ENCODE data around the gene NPFF. TPM values are rescaled to one million over a fixed set of nuclear protein-coding genes. Genes with fewer than 3 reads are reported as not detected.
A peak's percentile ranks its signal among the peaks of the same experiment; 100 is the strongest.
"Not testable (repeated sequence)": the region's sequence is repeated elsewhere in the genome, so short reads cannot be mapped to it uniquely, and the experiment has no call there.

NPFF gene
- total RNA-seq, result not detected

DNA sequence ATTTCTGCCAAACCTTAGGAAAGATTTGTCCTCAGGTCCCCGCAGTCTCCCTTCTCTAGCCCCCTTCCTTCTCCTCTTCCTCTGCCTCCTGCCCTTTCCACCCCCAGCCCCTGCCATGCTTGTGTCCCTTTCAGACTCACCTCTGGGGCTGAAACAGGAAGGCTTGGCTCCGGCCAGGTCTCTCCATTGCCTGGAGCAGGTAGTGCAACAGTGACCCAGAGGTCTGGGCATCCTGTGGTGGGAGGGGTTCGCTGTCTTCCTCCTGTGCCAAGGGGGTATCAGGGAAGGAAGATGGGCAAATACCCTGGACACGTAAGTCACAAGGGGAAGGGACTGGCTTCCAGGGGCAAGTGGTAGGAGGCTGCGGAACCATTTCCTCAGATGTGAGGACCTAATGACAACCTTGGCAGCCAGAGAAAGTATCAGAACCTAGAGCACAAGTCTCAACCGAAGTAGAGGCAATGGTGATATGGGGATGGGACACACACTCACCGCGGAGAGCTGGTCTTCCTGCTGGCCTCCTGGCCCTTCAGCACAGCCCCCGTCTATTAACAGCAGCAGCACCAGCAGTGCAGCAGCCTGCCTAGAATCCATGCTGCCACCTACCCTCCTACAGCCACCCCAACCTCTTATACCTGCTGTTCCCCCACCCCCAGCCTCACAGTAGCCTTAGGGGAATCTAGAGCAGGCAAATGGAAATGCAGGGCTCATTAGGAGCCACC is at the start of gene NPFF:
TSS of gene NPFF (minus strand) at position 604 of the 722 bp plus-strand sequence. CDS start at position 594, 10 bp downstream.
- DNase-seq (ENCODE audit: low spot score), result no peak

GRCh38 chr12:53552361-53553327 is 45.4 kb upstream of the NPFF start:
- no peak for ATAC-seq (ENCODE audit: low FRiP score)
- TF ChIP-seq CTCF (IDR thresholded peaks at IDR 0.05), result no peak

More for the DNA sequence above, at the start of gene NPFF:
- no peak for ATAC-seq (ENCODE audit: low FRiP score)
- TF ChIP-seq CTCF (IDR thresholded peaks at IDR 0.05), result no peak

GRCh38 chr12:53551889-53552291 is 44.6 kb upstream of the NPFF start:
- no peak for ATAC-seq (ENCODE audit: low FRiP score)
- no peak for TF ChIP-seq CTCF (IDR thresholded peaks at IDR 0.05)

More at GRCh38 chr12:53552361-53553327, 45.4 kb upstream of the NPFF start:
- no peak for DNase-seq (ENCODE audit: low spot score)

DNA sequence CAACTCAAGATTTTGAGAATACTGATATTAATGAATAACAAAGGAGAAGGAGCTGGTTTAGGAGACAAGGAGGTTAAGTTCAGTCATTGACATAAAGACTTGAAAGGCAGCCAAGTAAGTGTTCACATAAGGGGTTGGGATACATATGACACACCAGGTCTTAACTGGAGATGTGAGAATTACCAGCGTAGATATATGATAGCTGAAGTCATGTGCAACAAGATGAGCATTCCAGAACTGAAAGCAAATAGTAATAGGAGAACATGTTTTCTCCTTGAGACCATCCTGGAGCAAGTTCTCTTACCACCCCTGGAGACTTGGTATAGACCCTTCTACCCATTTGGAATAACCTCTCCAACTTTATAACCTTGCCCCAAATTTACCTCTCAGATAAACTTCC is 43.3 kb upstream of the NPFF start:
- DNase-seq (ENCODE audit: low spot score) (no peak), ATAC-seq (ENCODE audit: low FRiP score) (no peak)
- TF ChIP-seq CTCF (IDR thresholded peaks at IDR 0.05), result no peak

More at GRCh38 chr12:53551889-53552291, 44.6 kb upstream of the NPFF start:
- DNase-seq (ENCODE audit: low spot score), result no peak

DNA sequence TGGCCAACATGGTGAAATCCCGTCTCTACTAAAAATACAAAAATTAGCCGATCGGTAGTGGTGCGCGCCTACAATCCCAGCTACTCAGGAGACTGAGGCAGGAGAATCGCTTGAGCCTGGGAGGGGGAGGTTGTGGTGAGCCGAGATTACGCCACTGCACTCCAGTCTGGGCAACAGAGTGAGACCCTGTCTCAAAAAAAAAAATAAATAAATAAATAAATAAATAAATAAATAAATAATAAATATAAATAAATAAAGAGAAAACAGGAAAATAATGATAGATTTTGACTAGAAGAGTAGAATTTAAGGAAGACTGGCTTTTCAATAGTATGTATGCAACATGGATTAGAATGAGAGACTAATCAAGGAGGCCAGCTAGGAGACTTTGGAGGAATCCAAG is 42.8 kb upstream of the NPFF start:
- ATAC-seq (ENCODE audit: low FRiP score), result not testable (repeated sequence)

GRCh38 chr12:53548354-53548753 is 41.1 kb upstream of the NPFF start:
- not testable (repeated sequence) for ATAC-seq (ENCODE audit: low FRiP score); DNase-seq (ENCODE audit: low spot score)

More for the DNA sequence above, 42.8 kb upstream of the NPFF start:
- DNase-seq (ENCODE audit: low spot score), result not testable (repeated sequence)

- ATAC-seq (ENCODE audit: low FRiP score) (peak; percentile 88), DNase-seq (ENCODE audit: low spot score) (no peak)
- TF ChIP-seq CTCF (IDR thresholded peaks at IDR 0.05), result peak in 2 of 3 donors; percentile 50 to 75
Observed at GRCh38 chr12:53543539-53543938, 36.3 kb upstream of the NPFF start.
